ENCODE results near the gene EFCAB13. TPM values are rescaled to one million over a fixed set of nuclear protein-coding genes. Genes with fewer than 3 reads are reported as not detected.

EFCAB13 gene
- total RNA-seq = 0.65 and 3.4 TPM in 2 replicates

GRCh38 chr17:47323382-47324223 is at the start of gene EFCAB13:
Gene EFCAB13, plus strand, starts transcription at chr17:47323955. Its CDS starts 4,399 bp downstream, at chr17:47328354.

Other genes starting within 250 kb of the EFCAB13 start
- gene CDC27, start 134.7 kb upstream of the EFCAB13 start, total RNA-seq = 45.5 and 71.9 TPM in 2 replicates
- gene MYL4, start 114.6 kb upstream of the EFCAB13 start, total RNA-seq = not detected in 2 replicates
- gene ITGB3, start 70.1 kb upstream of the EFCAB13 start, total RNA-seq = 148 and 185 TPM in 2 replicates
- gene NPEPPS, start 207.2 kb downstream of the EFCAB13 start, total RNA-seq = 39.1 and 76.1 TPM in 2 replicates